Activated T-helper 9 cell treated with anti-CD3 and anti-CD28 coated beads, Interleukin-2, amount 50 U/mL, for 16 hours (primary cell): ENCODE results near the gene SLC5A1.
"Not testable (repeated sequence)": the region's sequence is repeated elsewhere in the genome, so short reads cannot be mapped to it uniquely, and the experiment has no call there.

Source experiments
- DNase-seq: peaks from one replicate; pipeline ENCODE4 v3.0.0-alpha.2; 2020; ENCODE audit warnings: low read depth

The SLC5A1 gene

GRCh38 chr22:32088084-32088483 is 45.0 kb downstream of the SLC5A1 start:
- DNase-seq: no peak

DNA sequence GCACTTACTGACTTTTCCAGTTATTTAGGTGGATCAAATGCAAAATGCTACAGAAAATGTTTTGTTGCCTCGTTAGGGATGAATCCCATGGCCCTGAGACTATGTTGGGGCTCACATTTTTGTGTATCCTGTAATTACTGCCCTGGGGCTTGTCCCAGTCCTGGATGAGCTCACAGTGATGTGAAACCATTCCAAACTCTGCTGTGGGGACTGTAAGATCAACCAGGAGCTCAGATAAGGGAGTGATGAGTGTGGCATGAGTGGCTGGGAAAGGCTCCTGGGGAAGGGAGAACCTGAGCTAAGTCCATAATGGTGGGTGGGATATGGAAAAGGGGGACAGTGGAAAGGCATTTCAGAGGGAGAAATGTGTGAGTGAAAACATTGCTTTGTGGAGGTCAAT is 54.0 kb downstream of the SLC5A1 start:
- no peak for DNase-seq

DNA sequence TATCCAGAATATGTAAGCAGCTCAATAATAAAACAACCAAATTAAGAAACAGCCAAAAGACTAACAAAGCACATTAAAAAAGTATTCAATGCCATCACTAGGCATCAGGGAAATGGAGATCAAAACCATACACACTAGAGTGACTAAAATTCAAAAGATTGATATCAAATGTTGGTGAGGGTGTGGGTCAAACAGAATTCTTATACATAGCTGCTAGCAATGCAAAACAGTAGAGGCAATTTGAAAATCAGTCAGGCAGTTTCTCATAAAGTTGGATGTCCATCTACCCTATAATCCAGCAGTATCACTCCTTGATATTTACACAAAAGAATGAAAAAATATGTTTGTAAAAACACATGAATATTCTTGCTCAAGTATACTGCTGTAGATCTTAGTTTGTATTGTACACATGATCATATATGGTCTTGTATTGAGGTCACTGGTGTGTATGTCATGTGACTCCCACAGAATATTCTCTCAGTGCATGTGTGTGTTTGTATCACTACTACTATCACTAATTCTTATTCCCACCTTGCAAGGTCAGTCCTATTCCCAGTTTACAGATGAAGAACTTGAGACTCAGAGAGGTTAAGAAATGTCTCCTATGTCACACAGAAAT is 54.9 kb downstream of the SLC5A1 start:
- no peak for DNase-seq

DNA sequence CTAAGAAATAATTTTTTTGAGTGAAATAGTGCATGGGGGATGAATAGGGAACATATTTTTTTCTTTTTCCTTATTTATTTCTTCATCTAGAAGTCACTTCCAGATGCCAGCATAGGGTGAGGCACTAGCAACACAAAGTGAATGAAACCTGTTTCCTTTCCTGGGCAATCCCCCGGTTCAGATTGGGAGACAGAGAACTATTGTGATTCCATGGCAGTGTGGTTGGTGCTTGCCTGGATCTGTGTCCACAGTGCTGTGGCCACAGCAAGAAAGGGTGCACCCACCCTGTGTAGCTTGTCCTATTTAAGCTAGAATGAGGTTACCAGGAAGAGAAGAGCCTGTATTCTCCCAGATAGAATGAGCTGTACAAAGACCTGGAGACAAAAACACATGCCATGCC is 57.6 kb downstream of the SLC5A1 start:
- DNase-seq: no peak

DNA sequence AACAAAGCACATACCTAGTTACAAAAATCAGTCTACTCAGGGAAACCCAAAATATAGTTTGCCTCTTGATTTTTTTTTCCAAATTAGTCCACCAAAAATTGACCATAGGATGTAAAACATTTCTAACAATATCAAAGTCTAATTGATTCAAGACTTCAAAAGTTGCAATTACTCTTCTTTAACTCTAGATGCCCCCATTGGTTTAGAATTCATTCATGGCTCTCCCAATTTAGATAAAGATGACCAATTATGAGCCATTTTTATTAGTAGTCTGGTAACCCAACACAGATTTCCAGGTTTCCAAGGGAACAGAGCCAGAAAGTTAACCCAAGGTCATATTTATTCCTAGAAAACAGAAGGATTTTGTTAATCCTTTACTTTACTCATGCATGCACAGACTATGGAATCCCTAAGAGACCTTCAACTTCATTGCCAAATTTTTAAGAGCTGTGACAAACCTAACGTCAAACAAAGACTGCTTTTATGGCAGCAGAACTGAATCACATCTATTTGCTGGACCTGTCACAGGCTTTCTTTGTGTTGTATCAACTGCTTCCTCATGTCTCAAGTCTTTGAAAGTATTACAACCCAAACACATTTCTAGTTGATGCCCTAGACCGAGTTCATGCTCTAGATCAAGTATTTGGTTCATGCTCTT is 60.7 kb downstream of the SLC5A1 start:
- DNase-seq: no peak

DNA sequence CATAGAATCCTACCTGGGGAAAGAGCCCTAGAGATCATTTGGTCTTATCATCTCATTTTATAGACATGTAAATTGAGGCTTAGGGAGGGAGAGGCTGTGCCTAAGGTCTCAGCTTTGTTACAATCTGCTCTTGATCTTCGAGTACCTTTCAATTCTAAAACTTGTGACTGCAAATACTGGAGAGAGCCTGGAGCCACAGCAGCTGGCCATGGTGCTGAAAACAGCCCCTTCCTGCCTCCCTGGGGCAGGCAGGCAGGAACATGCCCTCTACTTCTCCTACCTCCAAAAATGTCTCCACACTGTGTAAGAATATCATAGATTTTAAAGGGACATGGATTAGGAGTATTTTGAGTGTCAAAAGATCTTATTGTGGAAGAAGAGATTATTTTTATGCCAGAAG is 63.9 kb downstream of the SLC5A1 start:
- no peak for DNase-seq

DNA sequence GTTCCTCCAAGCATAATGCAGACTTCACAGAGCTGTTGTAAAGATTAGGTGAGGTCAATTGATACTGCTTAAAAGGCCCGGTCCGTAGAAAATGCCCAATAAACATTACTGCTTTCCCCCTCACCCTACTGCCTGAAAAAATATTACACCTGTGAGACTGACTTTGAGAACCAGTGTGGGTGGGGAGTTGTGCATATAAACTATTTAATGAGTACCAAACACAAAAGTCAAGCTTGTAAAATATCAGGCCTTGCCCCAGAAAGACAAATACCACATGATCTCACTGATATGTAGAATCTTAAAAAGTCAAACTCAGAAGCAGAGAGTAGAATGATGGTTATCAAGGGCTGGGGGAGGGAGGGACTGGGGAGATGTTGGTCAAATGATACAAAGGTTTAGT is 69.3 kb downstream of the SLC5A1 start:
- no peak for DNase-seq

GRCh38 chr22:32119568-32120235 is 76.6 kb downstream of the SLC5A1 start:
- no peak for DNase-seq

DNA sequence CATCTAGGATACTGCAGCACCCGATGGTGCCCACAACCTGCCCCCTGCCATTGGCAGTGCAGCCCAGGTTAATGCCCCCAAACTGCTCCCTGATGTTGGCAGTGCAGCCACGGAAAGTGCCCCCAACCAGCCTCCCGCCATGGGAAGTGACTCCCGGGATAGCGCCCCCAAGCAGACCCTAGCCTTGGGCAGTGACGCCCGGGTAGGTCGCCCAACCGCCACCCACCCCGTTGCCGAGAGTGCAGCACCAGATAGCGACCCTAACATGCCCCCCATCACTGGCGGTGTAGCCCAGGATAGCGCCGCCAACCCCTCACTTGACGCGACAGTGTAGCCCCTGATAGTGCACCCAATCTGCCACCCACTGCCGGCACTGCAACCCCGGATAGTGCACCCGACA is 77.5 kb downstream of the SLC5A1 start:
- no peak for DNase-seq

GRCh38 chr22:32122899-32123298 is 79.8 kb downstream of the SLC5A1 start:
- no peak for DNase-seq

DNA sequence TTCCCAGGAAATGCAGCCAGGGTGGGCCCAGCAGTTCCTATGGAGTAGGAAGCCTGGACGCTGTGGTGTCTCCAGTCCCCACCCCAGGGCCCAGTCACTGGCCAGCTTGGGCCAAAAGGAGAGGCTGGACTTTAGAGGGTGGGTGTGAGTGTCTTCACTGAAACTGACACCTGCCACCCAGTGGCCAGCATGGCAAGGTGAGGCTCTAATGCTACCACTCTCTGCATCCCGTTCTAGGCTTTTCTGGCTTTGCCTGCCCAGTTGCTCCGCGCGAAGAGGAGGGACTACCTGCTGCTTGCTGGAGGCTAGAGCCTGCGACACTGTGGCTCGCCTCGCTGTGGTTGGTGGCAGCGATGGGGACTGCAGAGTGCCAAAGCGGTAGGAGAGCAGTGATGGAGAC is 80.6 kb downstream of the SLC5A1 start:
- no peak for DNase-seq

- DNase-seq: no peak
Observed at GRCh38 chr22:32127904-32128303, 84.8 kb downstream of the SLC5A1 start.

DNA sequence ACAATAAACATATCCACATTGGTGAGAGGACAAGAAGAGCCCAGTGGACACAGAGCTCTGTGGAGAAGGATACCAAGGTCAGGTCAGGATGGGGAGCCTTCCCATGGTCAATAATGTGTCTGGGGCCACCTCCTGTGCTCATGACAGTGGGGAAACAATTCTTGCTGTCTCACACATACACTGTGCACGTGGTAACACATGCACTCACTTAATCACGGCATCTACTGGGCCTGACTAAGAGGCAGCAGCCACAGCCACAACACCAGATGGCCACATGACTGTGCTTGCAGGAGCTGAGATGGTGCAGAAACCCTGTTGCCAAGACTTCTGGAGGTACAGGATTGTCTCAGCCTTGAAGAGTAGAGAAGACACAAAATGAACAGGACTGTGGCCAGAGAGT is 87.4 kb downstream of the SLC5A1 start:
- DNase-seq: no peak

- no peak for DNase-seq
Observed at GRCh38 chr22:32132126-32132525, 89.1 kb downstream of the SLC5A1 start.

GRCh38 chr22:32132783-32133182 is 89.7 kb downstream of the SLC5A1 start:
- DNase-seq: no peak

DNA sequence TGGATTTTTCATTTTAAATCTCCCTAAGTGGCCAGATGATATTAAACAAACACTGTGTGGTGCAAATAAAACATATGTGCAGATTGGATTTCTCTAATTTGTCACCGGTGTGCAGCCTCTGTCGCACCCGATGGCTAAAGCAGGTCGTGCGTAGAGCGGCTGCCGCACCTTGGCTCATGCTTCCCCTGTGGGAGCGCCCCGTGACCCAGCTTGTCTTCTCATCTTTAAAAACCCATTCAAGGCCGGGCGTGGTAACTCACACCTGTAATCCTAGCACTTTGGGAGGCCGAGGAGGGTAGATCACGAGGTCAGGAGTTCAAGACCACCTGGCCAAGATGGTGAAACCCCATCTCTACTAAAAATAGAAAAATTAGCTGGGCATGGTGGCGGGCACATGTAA is 91.7 kb downstream of the SLC5A1 start:
- not testable (repeated sequence) for DNase-seq

DNA sequence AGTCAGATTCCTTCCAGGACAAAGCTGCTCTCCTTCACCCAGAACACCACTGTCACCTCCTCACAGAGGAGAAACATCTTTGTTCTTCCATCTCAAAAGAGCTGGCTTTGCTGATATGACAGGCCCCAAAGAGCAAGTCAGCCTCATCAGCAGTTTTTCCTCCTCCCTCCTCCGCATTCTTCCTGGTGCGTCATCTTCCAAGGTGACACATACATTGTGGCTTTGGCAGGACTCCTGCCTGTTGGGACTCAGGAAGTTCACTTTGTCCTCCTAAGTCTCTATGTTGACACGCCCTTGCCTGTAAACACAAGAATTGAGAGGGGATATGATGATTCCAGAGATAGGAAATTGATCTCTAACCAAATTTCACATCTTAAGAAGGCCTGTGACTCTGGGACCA is 92.9 kb downstream of the SLC5A1 start:
- DNase-seq: not testable (repeated sequence)

DNA sequence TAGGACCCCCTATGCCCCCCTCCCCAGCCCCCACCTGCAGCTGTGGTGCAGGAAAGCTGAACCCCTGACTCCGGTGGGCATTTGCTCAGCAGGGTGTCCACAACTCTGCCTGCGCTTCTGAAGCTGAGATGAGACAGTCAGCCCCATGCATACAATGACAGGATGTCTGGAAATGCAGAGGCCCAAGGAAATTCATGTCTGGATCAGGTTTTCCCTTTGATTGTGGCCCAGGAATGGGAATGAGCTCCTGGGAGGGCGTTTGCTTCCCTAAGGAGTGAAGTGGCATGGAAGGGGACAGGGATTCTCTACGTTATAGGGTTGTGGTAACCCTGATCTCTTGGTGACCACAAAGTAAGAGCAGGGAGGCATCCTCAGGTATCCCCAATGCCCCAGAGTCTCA is 93.8 kb downstream of the SLC5A1 start:
- DNase-seq: not testable (repeated sequence)

DNA sequence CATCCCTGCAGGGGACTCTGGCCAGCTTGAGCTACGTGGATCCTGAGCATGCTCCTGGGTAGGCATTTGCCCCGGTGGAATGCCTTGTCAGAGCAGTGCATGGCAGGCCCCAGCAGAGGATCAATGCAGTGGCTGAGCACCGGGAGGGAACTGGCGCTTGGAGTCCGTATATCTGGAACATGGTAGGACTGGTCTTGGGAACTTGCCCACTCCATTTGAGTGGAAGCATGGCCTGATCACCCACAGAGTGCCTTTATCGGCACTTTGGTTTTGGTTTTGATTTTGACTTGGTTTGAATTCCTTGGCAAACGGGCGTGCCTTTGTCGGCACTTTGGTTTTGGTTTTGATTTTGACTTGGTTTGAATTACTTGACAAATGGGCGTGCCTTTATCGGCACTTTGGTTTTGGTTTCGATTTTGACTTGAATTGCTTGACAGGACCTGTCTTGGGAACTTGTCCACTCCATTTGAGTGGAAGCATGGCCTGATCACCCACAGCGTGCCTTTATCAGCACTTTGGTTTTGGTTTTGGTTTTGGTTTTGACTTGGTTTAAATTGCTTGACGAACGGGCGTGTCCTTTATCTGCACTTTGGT is 94.8 kb downstream of the SLC5A1 start:
- peak; percentile 41 for DNase-seq

- not testable (repeated sequence) for DNase-seq
Observed at GRCh38 chr22:32138576-32138975, 95.5 kb downstream of the SLC5A1 start.

DNA sequence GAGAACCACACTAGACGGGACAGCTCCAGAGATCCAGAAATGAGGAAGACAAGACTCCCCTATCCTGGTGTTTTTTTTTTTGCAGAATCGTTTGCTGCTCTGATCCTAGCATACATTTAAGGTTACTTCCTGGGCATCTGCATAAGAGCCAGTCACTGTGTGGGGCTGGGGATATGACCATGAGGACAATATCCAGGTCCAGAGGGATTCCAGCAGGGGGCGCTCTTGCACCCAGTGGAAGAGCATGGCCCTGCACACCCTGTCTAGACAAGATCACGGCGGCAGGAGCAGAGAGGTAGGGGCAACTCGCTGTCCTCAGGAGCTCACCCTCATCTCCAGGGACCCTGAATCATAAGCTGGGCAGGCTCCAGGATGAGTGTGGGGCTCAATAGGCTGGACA is 97.6 kb downstream of the SLC5A1 start:
- not testable (repeated sequence) for DNase-seq

DNA sequence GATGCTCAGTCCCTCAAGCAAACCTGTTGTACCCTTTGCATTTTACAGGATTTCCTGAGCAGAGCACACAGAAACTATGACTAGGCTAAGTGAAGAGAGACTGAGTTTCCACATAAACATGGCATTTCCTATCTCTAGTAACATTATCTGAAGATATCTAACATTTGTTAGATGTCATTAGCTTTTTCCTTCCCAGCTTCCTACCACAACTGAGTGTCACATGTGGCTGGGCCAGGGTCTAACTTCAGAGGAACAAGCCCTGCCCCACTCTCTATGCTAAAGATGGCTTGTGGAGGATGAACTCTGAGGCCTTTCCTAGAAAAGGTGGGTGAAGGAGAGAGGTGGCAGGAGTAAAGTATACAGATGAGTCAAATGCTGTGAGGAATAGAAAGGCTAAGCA is 99.5 kb downstream of the SLC5A1 start:
- DNase-seq: no peak
